HL-60 (cell line): ENCODE data around the gene CCDC85C.

ENCODE experiments used
- DNase-seq, 2 experiments: peaks; one replicate each; pipeline ENCODE4 v3.0.0-alpha.2; 2010 to 2020; ENCODE audit warnings: low read depth in 1 of 2, low spot score in 1 of 2
- H3K27ac ChIP-seq: fragments of 250-450 bp; sonication (Bioruptor Pico); replicated peaks from 2 replicates; pipeline ENCODE4 v1.5.1; 2020; ENCODE audit warnings: mild to moderate bottlenecking, moderate library complexity
- H3K27me3 ChIP-seq: fragments of 250-450 bp; sonication (Bioruptor Pico); 2 replicates; pipeline ENCODE4 v1.5.1; 2021; ENCODE audit warnings: mild to moderate bottlenecking, moderate library complexity; ENCODE audit not compliant: insufficient read depth, poor library complexity, severe bottlenecking
- H3K4me3 ChIP-seq: replicated peaks from 2 replicates; pipeline ENCODE4 v1.5.1; 2011; ENCODE audit warnings: mild to moderate bottlenecking, control low read depth, low read length; ENCODE audit not compliant: insufficient read depth
- CTCF ChIP-seq: IDR thresholded peaks from one replicate; pipeline ENCODE4 v1.5.1; 2011; ENCODE audit warnings: low read length, control low read depth, inconsistent platforms; ENCODE audit not compliant: insufficient read depth
- GABPA ChIP-seq: IDR thresholded peaks from 2 replicates; pipeline ENCODE4 v1.6.1; 2012; ENCODE audit warnings: low read depth
- POLR2AphosphoS5 ChIP-seq: IDR thresholded peaks from 2 replicates; pipeline ENCODE4 v1.6.1; 2012; ENCODE audit warnings: low read depth
- SPI1 ChIP-seq: IDR thresholded peaks from 2 replicates; pipeline ENCODE4 v1.6.1; 2012; ENCODE audit warnings: low read depth, mild to moderate bottlenecking, borderline replicate concordance
- TF ChIP-seq, protein P1 (sequence below): IDR thresholded peaks from 2 replicates; pipeline ENCODE4 v1.6.1; 2012; ENCODE audit warnings: low read depth; ENCODE audit not compliant: insufficient replicate concordance

Gene CCDC85C

DNA sequence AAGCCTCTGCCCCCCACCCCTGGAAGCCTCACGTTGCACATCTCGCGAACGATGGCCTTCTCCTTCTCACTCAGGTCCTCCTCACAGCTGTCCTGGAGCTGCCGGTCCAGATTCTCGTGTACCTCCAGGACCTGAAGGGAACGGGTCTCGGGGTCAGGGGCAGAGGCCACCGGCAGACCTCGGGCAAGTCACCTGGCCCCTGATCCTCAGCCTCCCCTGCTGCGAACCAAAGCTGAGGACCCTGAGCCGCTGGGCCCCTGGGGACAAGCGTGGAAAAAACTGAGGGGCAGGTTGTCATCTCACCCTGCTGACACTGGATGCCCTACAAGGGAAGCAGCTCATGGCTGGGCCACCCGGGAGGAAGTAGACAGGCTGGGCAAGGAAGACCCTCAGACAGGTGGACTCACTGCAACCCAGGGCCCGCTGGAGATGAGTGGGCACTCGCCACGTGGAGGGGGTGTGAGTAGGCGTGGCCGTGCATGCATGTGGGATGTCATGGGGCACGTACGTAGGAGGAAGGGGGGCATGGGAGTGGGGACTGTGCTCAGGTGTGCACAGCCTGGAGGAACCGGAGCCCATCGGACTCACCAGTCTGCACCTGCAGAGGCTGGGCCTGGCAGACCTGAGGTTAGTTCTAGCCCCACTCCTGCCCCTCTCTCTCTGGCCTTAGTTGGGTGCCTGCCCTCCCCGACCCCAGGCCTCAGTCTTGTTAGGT, 87.7 kb downstream of the CCDC85C start:
- DNase-seq, result no peak
- H3K4me3 ChIP-seq, result no peak overlapping the region
- no peaks in the 10 kb centered on the region for H3K27me3 ChIP-seq
- TF ChIP-seq SPI1 (no peak), GABPA (no peak), CTCF (no peak), POLR2AphosphoS5 (no peak)
- TF ChIP-seq, protein P1, sequence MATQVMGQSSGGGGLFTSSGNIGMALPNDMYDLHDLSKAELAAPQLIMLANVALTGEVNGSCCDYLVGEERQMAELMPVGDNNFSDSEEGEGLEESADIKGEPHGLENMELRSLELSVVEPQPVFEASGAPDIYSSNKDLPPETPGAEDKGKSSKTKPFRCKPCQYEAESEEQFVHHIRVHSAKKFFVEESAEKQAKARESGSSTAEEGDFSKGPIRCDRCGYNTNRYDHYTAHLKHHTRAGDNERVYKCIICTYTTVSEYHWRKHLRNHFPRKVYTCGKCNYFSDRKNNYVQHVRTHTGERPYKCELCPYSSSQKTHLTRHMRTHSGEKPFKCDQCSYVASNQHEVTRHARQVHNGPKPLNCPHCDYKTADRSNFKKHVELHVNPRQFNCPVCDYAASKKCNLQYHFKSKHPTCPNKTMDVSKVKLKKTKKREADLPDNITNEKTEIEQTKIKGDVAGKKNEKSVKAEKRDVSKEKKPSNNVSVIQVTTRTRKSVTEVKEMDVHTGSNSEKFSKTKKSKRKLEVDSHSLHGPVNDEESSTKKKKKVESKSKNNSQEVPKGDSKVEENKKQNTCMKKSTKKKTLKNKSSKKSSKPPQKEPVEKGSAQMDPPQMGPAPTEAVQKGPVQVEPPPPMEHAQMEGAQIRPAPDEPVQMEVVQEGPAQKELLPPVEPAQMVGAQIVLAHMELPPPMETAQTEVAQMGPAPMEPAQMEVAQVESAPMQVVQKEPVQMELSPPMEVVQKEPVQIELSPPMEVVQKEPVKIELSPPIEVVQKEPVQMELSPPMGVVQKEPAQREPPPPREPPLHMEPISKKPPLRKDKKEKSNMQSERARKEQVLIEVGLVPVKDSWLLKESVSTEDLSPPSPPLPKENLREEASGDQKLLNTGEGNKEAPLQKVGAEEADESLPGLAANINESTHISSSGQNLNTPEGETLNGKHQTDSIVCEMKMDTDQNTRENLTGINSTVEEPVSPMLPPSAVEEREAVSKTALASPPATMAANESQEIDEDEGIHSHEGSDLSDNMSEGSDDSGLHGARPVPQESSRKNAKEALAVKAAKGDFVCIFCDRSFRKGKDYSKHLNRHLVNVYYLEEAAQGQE, result no peak
- H3K27ac ChIP-seq, result no peak overlapping the region

DNA sequence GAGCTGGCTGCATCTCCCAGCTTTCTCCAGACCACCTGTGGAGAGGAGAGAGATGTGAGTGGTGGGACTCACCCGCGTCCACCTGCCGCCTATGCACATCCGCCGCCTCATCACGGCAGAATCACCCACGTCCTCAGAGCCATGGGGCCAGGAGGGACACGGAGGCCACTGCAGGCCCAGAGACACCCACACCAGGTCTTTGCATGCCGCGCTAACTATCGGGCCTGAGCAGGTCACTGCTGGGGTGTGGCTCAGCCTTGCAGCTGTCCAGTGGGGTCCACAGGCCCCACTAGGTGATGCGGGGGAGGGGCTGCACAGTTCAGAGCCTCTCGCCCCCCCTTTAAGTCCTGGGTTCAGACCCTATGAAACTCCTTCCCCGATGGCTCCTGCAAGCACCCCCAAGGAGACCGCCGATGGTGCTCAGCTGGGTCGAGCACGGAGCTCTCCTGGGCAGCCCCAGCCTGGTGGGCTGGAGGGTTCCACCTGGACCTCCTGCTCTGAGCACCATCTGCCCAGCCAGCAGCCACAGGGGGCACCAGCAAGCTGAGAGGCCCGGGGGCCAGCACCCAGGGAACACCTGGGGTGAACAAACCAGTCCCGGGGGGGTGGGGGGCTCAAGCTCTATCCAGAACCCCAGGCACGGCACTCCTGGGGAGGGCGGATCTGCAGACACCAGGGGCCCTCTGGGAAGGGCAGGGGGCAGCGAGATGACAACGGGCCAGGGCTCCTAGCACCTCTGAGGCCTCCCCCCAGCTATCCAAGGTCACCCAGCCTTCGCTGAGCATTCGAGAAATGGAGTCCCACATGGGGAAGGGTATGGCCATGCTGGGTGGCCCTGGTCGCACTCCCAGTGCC, 88.5 kb downstream of the CCDC85C start:
- H3K27me3 ChIP-seq, result no peaks in the 10 kb centered on the region
- TF ChIP-seq GABPA (no peak), CTCF (no peak), SPI1 (no peak), POLR2AphosphoS5 (no peak)
- TF ChIP-seq, protein P1, result no peak
- no peak for DNase-seq
- no peak overlapping the region for H3K27ac ChIP-seq
- no peak overlapping the region for H3K4me3 ChIP-seq

DNA sequence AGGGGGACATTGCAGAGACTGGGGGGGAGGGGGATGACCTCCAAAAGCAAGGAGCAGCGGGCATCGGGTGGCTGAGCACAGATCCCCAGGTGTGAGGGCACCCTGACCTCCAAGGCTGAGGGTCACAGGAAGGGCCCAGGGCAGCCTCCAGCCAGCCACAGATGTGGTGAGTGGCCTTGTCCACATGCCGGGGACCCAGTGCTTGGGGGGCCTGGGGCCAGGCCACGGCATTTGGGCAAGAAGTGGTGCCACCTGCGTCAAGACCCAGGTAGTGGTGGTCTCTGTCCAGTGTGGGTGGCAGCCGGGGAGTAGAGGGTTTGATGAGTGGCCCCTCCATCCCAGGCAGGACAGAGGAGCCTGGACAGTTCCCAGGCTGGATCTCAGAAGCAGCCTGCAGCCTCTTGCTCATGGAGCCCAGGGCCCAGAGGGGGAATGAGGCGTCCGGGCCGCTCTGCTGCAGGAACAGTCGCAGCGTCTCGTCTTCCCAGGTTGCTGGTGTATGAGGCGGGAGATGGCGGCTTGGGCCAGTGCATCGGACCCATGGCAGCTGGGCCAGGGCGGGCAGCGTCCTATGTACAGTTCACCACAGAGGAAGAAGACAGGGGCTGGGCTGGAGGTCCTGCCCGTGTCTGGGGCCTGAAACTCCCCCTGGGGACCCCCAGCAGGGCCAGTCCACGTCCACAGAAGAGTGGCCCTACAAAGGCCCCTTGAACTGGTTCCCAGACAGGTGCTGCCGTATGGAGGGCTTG, 89.3 kb downstream of the CCDC85C start:
- no peak for TF ChIP-seq GABPA
- TF ChIP-seq CTCF, result no peak
- no peak for TF ChIP-seq POLR2AphosphoS5
- TF ChIP-seq SPI1, result no peak
- TF ChIP-seq, protein P1, result no peak
- no peak overlapping the region for H3K27ac ChIP-seq
- no peak overlapping the region for H3K4me3 ChIP-seq
- H3K27me3 ChIP-seq, result no peaks in the 10 kb centered on the region
- no peak for DNase-seq
